Suprapubic skin (tissue), 4 donors: Measurements from ENCODE around the gene DTD1. TPM values are rescaled to one million over a fixed set of nuclear protein-coding genes. Genes with fewer than 3 reads are reported as not detected.

Experiments used
- DNase-seq, 2 donors: peaks; one replicate each; pipeline ENCODE4 v3.0.0-alpha.2; 2019; ENCODE audit warnings: low spot score in 2 of 2
- H3K27ac ChIP-seq: fragments of 200-600 bp; sonication (generic); one replicate; pipeline ENCODE4 v1.5.1; 2019
- H3K27me3 ChIP-seq: fragments of 200-600 bp; sonication (generic); one replicate; pipeline ENCODE4 v1.5.1; 2019
- H3K36me3 ChIP-seq: fragments of 200-600 bp; sonication (generic); one replicate; pipeline ENCODE4 v1.5.1; 2019
- H3K4me1 ChIP-seq: fragments of 200-600 bp; sonication (generic); one replicate; pipeline ENCODE4 v1.5.1; 2019
- H3K4me3 ChIP-seq: fragments of 200-600 bp; sonication (generic); one replicate; pipeline ENCODE4 v1.5.1; 2019; ENCODE audit warnings: mild to moderate bottlenecking
- H3K9me3 ChIP-seq: fragments of 200-600 bp; sonication (generic); one replicate; pipeline ENCODE4 v1.5.1; 2019
- CTCF ChIP-seq, 2 donors: fragments of 200-600 bp in 1 of 2; fragments of 450-650 bp in 1 of 2; sonication (generic) in 1 of 2; IDR thresholded peaks; one replicate each; pipeline ENCODE4 v1.5.1; 2016 to 2019; ENCODE audit warnings: antibody characterized with exemption in 2 of 2, mild to moderate bottlenecking in 1 of 2, moderate library complexity in 1 of 2
- EP300 ChIP-seq: sonication (generic); formaldehyde crosslinking; IDR thresholded peaks from one replicate; pipeline ENCODE4 v1.6.1; 2017; ENCODE audit warnings: antibody characterized with exemption
- POLR2A ChIP-seq, 2 donors: fragments of 450-650 bp; IDR thresholded peaks; one replicate each; pipeline ENCODE4 v1.6.1; 2017; ENCODE audit warnings: antibody characterized with exemption in 2 of 2, mild to moderate bottlenecking in 2 of 2, moderate library complexity in 2 of 2
- POLR2AphosphoS5 ChIP-seq, 3 donors: sonication (generic); formaldehyde crosslinking; IDR thresholded peaks; one replicate each; pipeline ENCODE4 v1.6.1; 2017; ENCODE audit warnings: antibody characterized with exemption in 3 of 3
- WGBS: methylation state at CpG from one replicate; pipeline ENCODE4 v1.1.5; 2018; 5-methylcytosine and 5-hydroxymethylcytosine counted together
- total RNA-seq, 4 donors: library from RNA; depleted of rRNA; stranded (reverse); fragments of >200 nt; gene quantifications; one replicate each; pipeline ENCODE4 v1.1.0, GENCODE V29; 2016

The DTD1 gene
- total RNA-seq, 4 donors from 2014 or later = 22.5 to 33.2 (median 27.0) TPM

DNA sequence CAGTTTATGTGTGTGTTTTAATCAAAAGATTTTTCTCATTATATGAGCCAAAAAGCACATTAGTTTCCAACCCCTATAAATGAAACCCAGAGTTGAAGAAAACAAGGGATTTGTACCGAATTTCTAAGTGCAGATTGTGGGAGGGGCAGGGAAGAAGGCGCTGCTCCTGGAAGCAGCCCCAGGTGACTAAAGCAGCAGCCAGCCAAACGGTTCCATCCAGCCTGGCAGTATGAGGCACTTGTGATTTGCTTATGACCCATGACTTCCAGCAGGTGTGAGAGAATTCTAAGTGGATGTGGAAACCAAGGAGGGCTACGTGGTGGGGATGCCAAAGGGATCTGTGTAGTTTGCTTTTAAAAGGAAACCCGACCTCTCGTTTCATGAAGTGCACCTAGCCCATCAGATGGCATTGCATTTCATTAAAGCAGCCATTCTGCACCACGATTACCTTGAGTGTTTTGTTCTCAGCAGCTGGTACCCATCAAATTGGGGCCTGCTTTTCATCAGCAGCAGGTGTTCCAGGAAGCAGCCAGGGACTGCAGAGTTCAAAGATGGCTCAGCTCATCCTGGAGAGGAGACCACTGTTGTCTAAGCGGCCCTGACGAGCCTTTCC is 79.1 kb downstream of the DTD1 start:
- Histone ChIP-seq H3K27ac (no peak overlapping the region), H3K4me1 (no peaks in the 10 kb centered on the region), H3K4me3 (no peak overlapping the region), H3K36me3 (no peaks in the 10 kb centered on the region), H3K27me3 (no peaks in the 10 kb centered on the region), H3K9me3 (no peaks in the 10 kb centered on the region)
- no peak for TF ChIP-seq POLR2A (IDR thresholded peaks at IDR 0.05)
- TF ChIP-seq CTCF (IDR thresholded peaks at IDR 0.05) = no peak
- TF ChIP-seq POLR2AphosphoS5 (IDR thresholded peaks at IDR 0.05) = no peak
- TF ChIP-seq EP300 = no peak
- DNase-seq = no peak
- WGBS = 74% methylated on average over 9 of the region's 9 CpGs

DNA sequence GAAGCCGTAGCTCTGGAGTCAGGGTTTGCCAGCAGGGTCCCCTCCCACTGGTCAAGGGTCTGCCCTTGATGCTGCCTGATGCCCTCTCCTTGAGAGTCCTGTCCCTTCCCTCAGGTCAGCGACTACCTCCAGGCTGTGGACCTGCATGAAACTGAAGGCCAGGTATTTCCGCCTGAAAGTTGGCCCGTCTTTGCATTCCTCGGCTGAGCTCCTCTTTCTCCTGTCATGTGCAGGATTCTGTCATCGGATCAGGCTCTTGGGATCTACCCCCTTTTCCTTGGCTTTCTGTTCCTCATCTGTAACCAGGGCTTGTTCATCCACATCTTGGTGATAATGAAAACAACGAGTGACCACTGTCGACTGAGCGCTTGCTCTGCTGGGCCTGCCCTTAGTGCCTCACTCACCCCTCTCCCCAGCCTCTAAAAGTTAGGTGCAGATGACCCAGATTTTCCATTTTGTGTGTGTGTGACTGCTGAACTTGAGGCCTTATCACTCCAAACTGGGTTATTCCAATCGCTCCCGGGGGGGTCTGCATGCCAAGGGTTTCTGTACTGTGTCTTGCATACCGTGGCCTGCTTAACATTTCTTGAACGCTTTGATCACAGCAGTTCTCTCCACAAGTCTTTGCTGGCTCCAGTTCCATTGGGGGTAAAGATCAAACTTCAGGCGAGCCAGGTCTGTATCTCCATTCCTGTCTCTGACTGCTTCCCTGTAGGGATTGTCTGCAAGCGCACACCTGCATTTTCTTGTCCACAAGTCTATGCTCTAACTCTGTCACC is 81.6 kb downstream of the DTD1 start:
- 85% methylated on average over 15 of the region's 15 CpGs for WGBS
- no peaks in the 10 kb centered on the region for H3K27me3 ChIP-seq
- no peak overlapping the region for H3K4me3 ChIP-seq
- no peaks in the 10 kb centered on the region for H3K36me3 ChIP-seq
- TF ChIP-seq POLR2AphosphoS5 (IDR thresholded peaks at IDR 0.05) (no peak), EP300 (no peak), CTCF (IDR thresholded peaks at IDR 0.05) (no peak), POLR2A (IDR thresholded peaks at IDR 0.05) (no peak)
- H3K4me1 ChIP-seq = no peaks in the 10 kb centered on the region
- no peak overlapping the region for H3K27ac ChIP-seq
- no peak for DNase-seq
- H3K9me3 ChIP-seq = no peaks in the 10 kb centered on the region

- no peak overlapping the region for H3K27ac ChIP-seq
- H3K27me3 ChIP-seq = no peaks in the 10 kb centered on the region
- no peak for TF ChIP-seq EP300
- TF ChIP-seq POLR2AphosphoS5 (IDR thresholded peaks at IDR 0.05) = no peak
- TF ChIP-seq CTCF (IDR thresholded peaks at IDR 0.05) = no peak
- no peak for TF ChIP-seq POLR2A (IDR thresholded peaks at IDR 0.05)
- no peaks in the 10 kb centered on the region for H3K36me3 ChIP-seq
- no peaks in the 10 kb centered on the region for H3K9me3 ChIP-seq
- H3K4me1 ChIP-seq = no peaks in the 10 kb centered on the region
- DNase-seq = no peak
- 85% methylated on average over 3 of the region's 3 CpGs for WGBS
- no peak overlapping the region for H3K4me3 ChIP-seq
Measured at GRCh38 chr20:18671203-18671710, 83.4 kb downstream of the DTD1 start.

GRCh38 chr20:18672834-18673233 is 85.0 kb downstream of the DTD1 start:
- Histone ChIP-seq H3K9me3 (no peaks in the 10 kb centered on the region), H3K27me3 (no peaks in the 10 kb centered on the region), H3K27ac (no peak overlapping the region), H3K36me3 (no peaks in the 10 kb centered on the region), H3K4me3 (no peak overlapping the region), H3K4me1 (no peaks in the 10 kb centered on the region)
- DNase-seq = no peak
- 92% methylated on average over 9 of the region's 9 CpGs for WGBS
- no peak for TF ChIP-seq EP300
- TF ChIP-seq POLR2A (IDR thresholded peaks at IDR 0.05) = no peak
- no peak for TF ChIP-seq CTCF (IDR thresholded peaks at IDR 0.05)

- no peak for DNase-seq
- no peak overlapping the region for H3K4me3 ChIP-seq
- H3K36me3 ChIP-seq = no peaks in the 10 kb centered on the region
- WGBS = 85% methylated on average over 7 of the region's 7 CpGs
- TF ChIP-seq EP300 (no peak), POLR2A (IDR thresholded peaks at IDR 0.05) (no peak), POLR2AphosphoS5 (IDR thresholded peaks at IDR 0.05) (no peak), CTCF (IDR thresholded peaks at IDR 0.05) (no peak)
- H3K9me3 ChIP-seq = no peaks in the 10 kb centered on the region
- no peak overlapping the region for H3K27ac ChIP-seq
- H3K4me1 ChIP-seq = no peaks in the 10 kb centered on the region
- no peaks in the 10 kb centered on the region for H3K27me3 ChIP-seq
Measured at GRCh38 chr20:18676396-18676795, 88.5 kb downstream of the DTD1 start.
